Right renal cortex interstitium (tissue), 3 donors: ENCODE data around the gene RAI14. TPM values are rescaled to one million over a fixed set of nuclear protein-coding genes. Genes with fewer than 3 reads are reported as not detected.
"Not testable (repeated sequence)": the region's sequence is repeated elsewhere in the genome, so short reads cannot be mapped to it uniquely, and the experiment has no call there.

ENCODE experiments used
- DNase-seq, 3 donors: peaks; one replicate each; pipeline ENCODE4 v3.0.0-alpha.2; 2013; ENCODE audit warnings: low read depth in 3 of 3, low spot score in 2 of 3
- polyA plus RNA-seq, 3 donors: library from polyadenylated mRNA; unstranded; fragments of 120-200 nt; gene quantifications; one replicate each; pipeline ENCODE4 v1.2.1, GENCODE V29; 2013; ENCODE audit not compliant: insufficient read length in 3 of 3

Gene RAI14
- polyA plus RNA-seq, 3 donors, result 89.6 to 103 (median 100.0) TPM

DNA sequence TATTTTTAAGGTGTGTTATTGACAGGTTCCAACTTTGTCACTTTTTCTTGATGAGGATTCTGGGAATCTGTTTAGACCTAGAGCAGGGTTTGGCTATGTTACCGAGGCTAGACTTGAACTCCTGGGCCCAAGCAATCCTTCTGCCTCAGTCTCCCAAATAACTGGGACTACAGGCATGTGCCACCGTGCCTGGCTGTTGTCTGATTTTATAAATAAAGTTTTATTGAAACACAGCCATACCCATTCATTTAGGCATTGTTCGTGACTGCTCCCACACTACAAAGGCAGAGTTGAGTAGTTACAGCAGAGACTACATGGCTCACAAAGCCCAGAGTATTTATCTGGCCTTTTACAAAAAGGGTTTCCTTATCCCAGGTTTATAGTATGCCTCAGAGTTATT, 102.4 kb downstream of the RAI14 start:
- DNase-seq, result no peak

DNA sequence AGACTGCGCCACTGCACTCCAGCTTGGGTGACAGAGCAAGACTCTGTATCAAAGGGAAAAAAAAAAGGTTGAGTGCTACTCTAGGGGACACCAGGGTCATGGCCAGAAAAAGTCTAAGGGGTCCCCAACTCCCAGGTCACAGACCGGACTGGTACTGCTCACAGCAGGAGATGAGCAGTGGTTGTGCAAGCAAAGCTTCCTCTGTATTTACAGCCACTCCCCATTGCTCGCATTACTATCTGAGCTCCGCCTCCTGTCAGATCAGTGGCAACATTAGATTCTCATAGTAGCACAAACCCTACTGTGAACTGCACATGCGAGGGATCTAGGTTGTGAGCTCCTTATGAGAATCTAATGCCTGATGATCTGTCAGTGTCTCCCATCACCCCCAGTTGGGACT, 103.1 kb downstream of the RAI14 start:
- DNase-seq, result not testable (repeated sequence)

- no peak for DNase-seq
Measured at GRCh38 chr5:34765662-34766061, 109.5 kb downstream of the RAI14 start.

DNA sequence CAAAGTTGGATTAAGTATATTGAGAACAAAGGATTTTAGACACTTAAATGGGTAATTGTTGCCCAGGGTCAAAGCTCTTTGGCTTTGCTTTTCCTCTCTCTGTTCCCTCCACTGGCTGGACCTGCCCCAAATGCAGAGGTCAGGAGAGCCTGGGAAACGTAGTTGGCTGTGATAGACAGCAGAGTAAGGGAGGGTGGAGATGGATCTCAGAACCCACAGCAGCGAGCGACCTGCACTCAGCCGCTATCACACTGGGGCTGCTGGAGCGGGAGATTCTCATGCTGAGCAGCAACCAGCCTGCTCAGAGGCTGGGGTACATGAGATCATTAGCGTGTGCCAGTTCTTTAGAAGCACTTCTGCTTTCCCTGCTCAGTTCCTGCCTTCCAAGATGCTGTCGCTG, 111.1 kb downstream of the RAI14 start:
- DNase-seq, result no peak

DNA sequence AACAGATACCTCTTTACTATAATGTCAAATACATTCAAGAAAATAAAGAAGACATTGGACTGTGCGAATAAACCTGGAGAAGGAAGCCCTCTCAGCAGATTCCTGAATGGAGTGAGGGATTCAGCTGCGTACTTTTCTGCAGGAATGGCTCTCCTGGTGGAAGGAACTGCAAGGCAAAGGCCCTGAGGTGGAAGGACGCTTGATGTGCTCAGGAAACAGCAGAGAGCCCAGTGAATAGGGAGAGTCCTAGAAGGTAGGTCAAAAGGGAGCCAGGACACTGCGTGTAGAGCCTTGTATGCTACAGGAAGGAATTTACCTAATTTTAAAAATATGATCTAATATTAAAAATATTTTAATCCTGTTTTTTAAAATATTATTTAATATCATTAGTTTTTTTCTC, 114.4 kb downstream of the RAI14 start:
- DNase-seq, result no peak

- no peak for DNase-seq
Measured at GRCh38 chr5:34771076-34771475, 114.9 kb downstream of the RAI14 start.

- DNase-seq, result no peak
Measured at GRCh38 chr5:34772267-34773098, 116.4 kb downstream of the RAI14 start.

GRCh38 chr5:34774139-34774538, 118.0 kb downstream of the RAI14 start:
- no peak for DNase-seq

GRCh38 chr5:34774678-34775077, 118.5 kb downstream of the RAI14 start:
- not testable (repeated sequence) for DNase-seq

GRCh38 chr5:34775886-34776285, 119.8 kb downstream of the RAI14 start:
- no peak for DNase-seq

DNA sequence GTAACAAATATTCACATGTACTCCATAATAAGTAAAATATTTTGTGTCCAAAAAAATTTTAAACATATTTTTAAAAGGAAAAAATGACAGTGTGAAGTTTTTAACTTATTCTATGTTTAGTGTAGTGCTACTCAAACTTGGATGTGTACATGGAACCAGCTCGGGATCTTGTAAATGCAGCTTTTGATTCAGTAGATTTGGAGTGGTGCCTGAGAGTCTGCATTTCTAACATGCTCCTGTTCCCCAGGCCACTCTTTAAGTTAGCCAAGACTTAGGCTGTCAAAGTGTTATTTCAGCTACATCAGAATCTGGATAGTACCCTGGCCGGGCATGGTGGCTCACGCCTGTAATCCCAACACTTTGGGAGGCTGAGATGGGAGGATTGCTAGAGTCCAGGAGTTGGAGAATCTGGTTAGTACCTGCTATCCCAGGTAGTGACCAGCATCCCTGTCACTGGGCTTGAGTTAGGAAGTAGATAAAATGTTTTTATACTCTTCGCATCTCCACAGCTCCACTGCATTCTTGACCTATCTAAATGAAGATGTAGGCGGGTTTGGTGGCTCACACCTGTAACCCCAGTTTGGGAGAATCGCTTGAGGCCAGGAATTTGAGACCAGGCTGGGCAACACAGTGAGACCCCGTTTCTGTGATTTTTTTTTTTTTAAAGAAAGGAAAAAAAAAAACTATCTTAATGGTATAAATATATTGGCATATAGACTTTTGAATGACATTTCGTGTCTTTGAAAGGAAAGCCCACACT, 122.1 kb downstream of the RAI14 start:
- no peak for DNase-seq

- DNase-seq, result not testable (repeated sequence)
Measured at GRCh38 chr5:34783892-34784291, 127.8 kb downstream of the RAI14 start.

DNA sequence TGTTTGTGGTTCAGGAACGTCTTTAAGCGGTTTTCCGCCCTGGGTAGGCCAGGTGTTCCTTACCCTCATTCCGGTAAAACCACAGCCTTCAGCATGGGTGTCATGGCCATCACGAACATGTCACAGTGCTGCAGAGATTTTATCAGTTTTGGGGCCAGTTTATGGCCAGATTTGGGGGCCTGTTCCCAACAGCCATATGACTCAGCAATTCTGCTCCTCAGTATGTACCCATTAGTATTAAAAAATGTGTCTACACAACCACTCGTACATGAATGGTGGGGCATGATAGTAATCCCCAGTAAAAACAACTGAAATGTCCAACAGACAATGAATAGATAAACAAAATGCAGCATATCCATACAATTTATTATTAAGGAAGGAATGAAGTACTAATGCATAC, 130.9 kb downstream of the RAI14 start:
- no peak for DNase-seq

DNA sequence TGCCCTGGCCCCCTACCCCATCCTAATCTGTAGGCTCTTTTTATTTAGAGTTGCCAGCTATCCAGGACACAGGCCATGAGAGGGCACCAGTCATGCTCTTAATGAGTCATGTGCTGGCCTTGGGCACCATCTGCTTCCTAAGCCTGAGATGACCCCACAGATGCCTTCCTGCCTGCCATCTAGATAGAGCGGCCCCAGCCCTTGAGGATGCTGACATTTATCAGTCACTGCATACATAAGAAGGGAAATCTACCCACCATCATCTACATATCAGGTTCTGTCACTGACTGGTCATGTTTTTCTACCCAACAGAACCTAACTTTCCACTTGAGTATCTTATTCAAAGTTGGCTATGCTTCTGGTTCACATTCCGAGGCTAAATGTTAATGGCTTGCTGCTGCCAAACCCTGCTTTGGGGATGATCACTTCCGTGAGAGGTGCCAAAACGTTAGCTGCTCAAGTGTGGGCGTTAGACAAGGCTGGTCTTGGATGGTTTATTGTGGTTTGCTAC, 132.9 kb downstream of the RAI14 start:
- DNase-seq, result no peak

GRCh38 chr5:34789639-34790038, 133.5 kb downstream of the RAI14 start:
- DNase-seq, result no peak

GRCh38 chr5:34790069-34790468, 133.9 kb downstream of the RAI14 start:
- no peak for DNase-seq

- no peak for DNase-seq
Measured at GRCh38 chr5:34791761-34792244, 135.7 kb downstream of the RAI14 start.

DNA sequence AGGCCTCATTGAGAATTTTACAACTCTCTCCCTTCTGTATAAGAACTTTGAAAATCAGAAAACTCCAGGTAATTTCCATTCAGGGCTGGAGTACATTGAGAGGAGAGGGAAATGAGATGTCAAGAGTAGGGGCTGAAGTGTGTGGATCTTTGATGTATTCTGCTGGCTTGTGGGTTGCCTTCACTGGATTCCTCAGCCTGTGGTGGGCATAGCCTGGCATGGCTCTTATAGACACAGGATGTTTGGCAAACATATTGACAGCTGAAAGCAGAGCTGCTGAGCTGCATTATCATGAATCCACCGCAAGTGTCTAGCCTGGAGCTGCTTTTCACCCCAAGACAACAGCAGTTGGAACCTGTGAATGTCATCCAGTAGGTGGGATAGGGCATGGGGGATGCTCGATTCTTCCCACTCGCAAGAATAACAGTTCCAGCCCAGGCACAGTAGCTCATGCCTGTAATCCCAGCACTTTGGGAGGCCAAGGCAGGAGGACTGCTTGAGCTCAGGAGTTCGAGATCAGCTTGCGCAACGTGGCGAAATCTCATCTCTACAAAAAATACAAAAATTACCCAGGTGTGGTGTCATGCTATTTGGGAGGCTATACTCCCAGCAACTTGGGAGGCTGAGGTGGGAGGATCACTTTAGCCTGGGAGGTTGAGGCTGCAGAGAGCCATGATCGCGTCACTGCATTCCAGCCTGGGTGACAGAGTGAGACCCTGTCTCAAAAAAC, 146.9 kb downstream of the RAI14 start:
- DNase-seq, result no peak

DNA sequence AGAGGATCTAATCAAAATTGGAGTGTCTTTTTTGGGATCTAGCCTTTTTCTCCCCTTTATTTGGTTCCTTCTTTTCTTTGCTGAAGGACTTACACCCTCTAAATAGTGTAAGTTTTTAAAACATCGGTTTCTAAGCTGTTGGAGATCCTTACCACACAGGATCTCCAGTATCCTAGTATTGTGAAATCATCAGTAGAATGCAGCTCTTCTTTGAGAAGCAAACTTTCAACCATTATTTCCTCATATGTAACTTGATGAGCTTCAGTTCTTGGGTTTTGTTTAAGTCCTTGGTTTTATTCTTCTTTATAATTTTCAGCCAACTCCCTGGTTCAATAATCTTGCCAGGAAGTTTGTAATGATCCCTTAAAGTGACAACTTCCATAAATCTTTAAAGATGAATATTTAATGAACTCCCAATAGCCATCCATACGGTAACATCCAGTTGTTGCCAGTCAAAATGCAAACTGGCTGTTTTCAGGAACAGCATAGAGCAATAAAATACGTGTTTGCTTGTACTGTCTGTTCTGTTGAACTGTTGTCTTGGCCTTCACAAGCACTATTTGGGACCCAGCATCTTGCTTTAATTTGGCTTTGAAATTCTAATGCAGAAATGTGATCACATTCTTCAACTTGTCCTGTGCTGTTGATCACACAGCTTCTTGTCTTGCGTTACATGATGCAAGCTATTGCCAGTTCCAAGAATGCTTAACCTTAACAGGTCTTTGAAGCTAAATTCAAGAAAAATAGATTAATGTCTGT, 148.0 kb downstream of the RAI14 start:
- DNase-seq, result no peak

DNA sequence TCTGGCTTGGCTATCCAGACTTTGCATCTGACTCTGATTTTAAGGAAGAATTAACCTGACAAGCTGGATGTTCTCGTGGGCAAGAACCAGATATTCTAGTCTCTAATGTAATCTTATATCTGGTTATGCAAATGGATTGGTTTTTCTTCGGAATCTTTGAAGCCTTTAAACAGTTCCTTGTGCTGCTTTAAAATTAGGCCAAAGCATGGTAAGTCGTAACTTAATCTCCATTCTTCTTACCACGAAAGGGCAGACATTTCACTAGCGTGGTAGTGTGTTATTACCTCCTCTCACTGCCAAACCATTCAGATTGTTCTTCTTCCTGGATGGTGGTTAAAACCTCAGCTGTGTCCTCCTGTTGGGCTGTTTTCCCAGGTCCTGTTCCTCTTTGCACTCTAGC, 148.8 kb downstream of the RAI14 start:
- no peak for DNase-seq
